GM21717 (cell line): ENCODE results near the gene ELMO2.
"Not testable (repeated sequence)": the region's sequence is repeated elsewhere in the genome, so short reads cannot be mapped to it uniquely, and the experiment has no call there.

Source experiments
- ATAC-seq: cut with Tn5 transposase; IDR thresholded peaks from one replicate; pipeline ENCODE4 v1.9.1; 2021; ENCODE audit warnings: mild to moderate bottlenecking, moderate library complexity; ENCODE audit not compliant: unreplicated experiment

ELMO2 gene

GRCh38 chr20:46406986-46407670, 713 bp upstream of the ELMO2 start:
- ATAC-seq = peak; percentile 47

GRCh38 chr20:46402331-46402811, 4.0 kb downstream of the ELMO2 start:
- no peak for ATAC-seq

GRCh38 chr20:46401478-46401860, 4.9 kb downstream of the ELMO2 start:
- ATAC-seq = no peak

GRCh38 chr20:46400828-46401477, 5.5 kb downstream of the ELMO2 start:
- no peak for ATAC-seq

- ATAC-seq = no peak
These were observed 6.2 kb downstream of the ELMO2 start for GRCh38 chr20:46400253-46400652.

DNA sequence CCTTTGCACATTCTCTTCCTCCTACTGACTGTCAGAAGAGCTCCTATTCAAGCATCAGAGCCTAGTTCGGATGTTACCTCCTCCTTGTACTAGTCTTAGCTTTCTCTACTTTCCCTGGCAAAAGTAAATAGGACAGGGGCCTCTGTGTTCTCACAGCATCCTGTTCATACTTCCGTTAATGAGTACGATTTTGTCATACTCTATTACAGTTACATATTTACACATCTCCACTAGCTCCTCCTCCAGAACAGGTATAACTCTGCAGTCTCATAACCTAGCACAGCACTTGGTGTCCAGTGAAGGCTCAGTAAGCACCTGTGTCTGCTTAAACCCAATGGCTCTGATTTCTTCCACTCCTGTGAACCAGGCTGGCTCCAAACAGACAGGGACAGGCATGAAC, 7.0 kb downstream of the ELMO2 start:
- no peak for ATAC-seq

- no peak for ATAC-seq
These were observed 7.5 kb downstream of the ELMO2 start for GRCh38 chr20:46398963-46399362.

DNA sequence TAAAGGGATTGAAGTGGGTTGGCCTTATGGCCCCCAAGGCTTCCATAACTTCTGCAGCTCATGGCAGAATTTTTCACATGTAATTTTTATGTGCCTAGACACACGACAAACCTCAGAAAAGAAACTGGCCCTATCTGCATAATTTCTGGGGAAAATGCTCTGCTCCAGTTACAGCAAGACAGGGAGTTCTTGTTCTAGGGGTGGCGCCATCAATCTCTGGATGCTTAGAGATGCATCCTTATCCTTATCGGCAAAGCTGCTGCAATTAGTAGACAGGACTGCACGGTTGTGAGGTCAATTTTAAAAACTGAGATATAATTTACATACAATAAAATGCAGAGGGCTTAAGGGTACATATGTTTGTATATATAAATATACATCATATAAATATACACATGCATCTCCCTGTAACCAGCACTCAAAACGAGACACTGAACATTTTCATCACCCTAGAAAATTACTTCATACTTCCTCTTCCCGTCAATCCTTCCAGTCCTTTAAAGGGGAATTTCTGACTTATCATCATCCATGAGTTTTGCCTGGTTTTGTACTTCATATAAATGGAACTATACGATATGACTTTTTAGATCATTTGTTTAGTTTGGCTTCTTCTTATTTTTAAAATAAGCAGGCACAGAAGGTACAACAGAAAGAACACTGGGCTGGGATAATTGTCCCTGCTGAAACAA, 10.2 kb downstream of the ELMO2 start:
- no peak for ATAC-seq

GRCh38 chr20:46394872-46395760, 11.3 kb downstream of the ELMO2 start:
- no peak for ATAC-seq

DNA sequence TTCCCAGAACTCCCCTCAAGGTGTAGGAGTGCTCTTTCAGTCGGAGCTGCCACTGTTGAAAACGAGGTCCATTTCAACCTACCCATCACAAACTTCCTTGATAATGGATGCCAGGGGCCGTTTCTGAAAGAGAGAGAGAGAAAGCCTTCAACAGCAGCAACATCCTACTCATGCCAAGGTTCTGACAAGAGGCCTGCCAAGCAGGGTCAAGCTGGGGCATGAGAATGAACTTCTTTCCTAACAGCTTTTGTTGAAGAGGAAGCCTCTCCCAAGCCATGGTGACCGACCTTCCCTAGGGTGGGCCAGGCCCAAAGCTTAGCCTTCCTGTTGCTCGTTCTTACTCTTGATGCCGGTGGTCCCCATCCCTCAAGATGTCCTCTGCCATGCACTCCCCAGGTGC, 12.4 kb downstream of the ELMO2 start:
- no peak for ATAC-seq

DNA sequence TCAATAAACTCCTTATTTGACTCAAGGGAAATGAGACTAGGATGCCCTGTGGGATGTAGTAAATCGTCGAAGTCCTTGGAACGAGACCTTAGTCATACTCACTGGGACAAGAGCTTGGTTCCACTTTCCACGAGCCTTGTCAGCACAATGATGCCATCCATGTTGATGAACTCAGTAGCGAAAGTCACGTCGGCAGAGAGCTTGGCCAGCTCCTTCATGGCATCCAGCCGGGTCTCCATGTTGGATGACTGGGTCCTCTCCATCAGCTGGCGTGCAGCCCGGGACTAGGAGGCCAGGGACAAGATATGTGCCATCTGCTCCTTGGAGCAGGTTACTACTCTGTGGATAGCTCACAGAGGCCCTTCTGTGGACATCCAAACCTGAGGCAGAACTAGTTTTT, 17.5 kb downstream of the ELMO2 start:
- ATAC-seq = no peak

GRCh38 chr20:46388201-46388836, 18.1 kb downstream of the ELMO2 start:
- ATAC-seq = no peak

GRCh38 chr20:46387054-46387453, 19.4 kb downstream of the ELMO2 start:
- not testable (repeated sequence) for ATAC-seq

GRCh38 chr20:46378412-46379009, 27.9 kb downstream of the ELMO2 start:
- ATAC-seq = no peak

DNA sequence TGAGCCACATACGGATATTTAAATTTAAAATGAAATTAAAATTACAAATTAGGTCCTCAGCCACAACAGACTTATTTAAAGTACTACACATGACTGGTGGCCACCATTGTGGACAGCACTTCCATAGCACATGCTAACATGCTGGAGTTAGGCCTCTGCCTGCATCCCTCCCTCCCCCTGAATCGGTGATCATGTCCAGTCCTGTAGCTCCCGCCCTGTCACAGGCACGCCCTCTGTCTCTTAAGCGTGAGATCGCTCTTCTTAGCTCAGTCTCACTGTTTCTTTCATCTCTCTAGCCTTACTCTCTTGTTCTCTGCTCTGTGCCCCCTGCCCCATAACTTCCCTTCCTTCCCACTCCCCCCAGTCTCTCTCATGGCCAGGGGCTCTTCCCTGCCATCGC, 28.9 kb downstream of the ELMO2 start:
- ATAC-seq = no peak

DNA sequence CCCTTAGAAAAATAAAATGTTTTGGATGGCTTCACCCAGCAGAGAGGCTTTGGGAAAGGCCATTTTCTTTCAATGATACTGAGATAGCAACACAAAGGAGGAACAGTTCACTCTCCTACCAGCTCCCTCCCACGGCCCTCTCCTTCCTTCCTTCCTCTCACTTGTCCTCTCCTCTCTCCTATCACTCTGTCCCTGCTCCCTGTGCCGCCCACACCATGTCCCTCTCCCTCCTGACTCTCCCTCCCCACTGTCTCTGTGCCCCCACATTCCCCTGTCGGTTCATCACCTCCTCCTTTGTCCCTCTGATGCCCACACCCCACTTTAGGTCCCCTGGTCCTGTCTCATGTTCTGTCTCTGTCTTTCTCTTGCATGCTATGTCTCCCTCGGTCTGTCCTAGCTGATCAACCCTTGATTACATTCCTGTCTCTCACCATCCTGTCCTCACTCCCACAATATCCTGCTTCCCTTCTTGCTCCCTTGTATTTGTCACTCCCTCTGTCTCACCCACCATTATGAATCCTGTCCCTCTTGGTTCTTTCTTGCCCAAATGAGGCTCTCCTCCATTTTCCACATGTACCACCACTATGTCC, 30.1 kb downstream of the ELMO2 start:
- ATAC-seq = no peak

GRCh38 chr20:46375771-46376170, 30.6 kb downstream of the ELMO2 start:
- ATAC-seq = no peak

DNA sequence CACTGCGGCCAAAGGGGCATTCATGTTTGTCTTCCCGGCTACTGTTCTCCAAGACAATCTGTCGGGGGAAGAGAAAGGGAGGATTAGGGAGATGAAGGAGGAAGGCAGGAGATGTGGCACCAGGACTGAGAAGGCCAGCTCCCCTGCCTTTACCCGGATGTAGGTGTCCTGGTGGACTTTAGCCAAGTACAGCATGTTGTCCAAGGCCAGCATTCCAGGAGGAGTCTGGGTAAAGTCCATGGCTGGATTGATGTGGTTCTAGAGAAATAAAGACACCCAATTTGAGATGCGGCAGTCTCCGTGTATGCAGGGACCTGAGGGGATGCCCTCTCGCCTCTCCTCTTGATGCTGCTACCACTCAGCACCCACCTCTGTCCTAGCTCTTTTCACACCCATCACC, 32.0 kb downstream of the ELMO2 start:
- ATAC-seq = no peak

GRCh38 chr20:46371656-46372055, 34.8 kb downstream of the ELMO2 start:
- no peak for ATAC-seq

GRCh38 chr20:46368902-46369268, 37.5 kb downstream of the ELMO2 start:
- no peak for ATAC-seq
